IMR-90 (cell line): ENCODE results near the gene PBOV1. TPM values are rescaled to one million over a fixed set of nuclear protein-coding genes. Genes with fewer than 3 reads are reported as not detected.

ENCODE experiments used
- ATAC-seq: fragments of 200-7000 bp; cut with Tn5 transposase; 2 replicates; pipeline ENCODE4 v1.9.1; 2020; ENCODE audit warnings: low read depth, mild to moderate bottlenecking, moderate library complexity
- BruUV-seq: library from RNA; stranded (reverse); fragments of 400-500 nt; replicated peaks from 2 replicates; lab custom pipeline; 2021; lab: Mats Ljungman, UMichigan
- CTCF ChIA-PET: fragments of 300-600 bp; formaldehyde crosslinking; extraction: SDS; loops from one replicate; lab custom pipeline; 2021; ENCODE audit warnings: antibody characterized with exemption; lab: Yijun Ruan, JAX
- POLR2A ChIA-PET: fragments of 300-600 bp; sonication (Branson Sonifier 250); formaldehyde crosslinking; loops from one replicate; lab custom pipeline; 2022; ENCODE audit warnings: antibody characterized with exemption; ENCODE audit not compliant: unreplicated experiment; lab: Charles Lee
- DNase-seq: peaks from one replicate; pipeline ENCODE4 v3.0.0; 2013
- H2AFZ ChIP-seq: replicated peaks from 2 replicates; pipeline ENCODE3; 2013; ENCODE audit warnings: low read length, mild to moderate bottlenecking; ENCODE audit not compliant: poor library complexity
- H2AK5ac ChIP-seq: 2 replicates; pipeline ENCODE4 v1.6.1; 2013; ENCODE audit warnings: low read depth, low read length, inconsistent platforms
- H2AK9ac ChIP-seq: replicated peaks from 2 replicates; pipeline ENCODE3; 2013; ENCODE audit warnings: mild to moderate bottlenecking, low read depth, low read length, moderate library complexity; ENCODE audit not compliant: poor library complexity
- H2BK120ac ChIP-seq: 2 replicates; pipeline ENCODE4 v1.6.1; 2013; ENCODE audit warnings: low read depth, low read length, inconsistent platforms
- H2BK15ac ChIP-seq: 3 replicates; pipeline ENCODE4 v1.6.1; 2013; ENCODE audit warnings: low read depth, low read length, inconsistent platforms
- H2BK20ac ChIP-seq: 2 replicates; pipeline ENCODE4 v1.6.1; 2013; ENCODE audit warnings: low read depth, mild to moderate bottlenecking, inconsistent platforms, low read length, moderate library complexity
- H2BK5ac ChIP-seq: 2 replicates; pipeline ENCODE4 v1.6.1; 2013; ENCODE audit warnings: mild to moderate bottlenecking, low read depth, low read length, inconsistent platforms; ENCODE audit not compliant: poor library complexity, severe bottlenecking
- H3K14ac ChIP-seq: replicated peaks from 2 replicates; pipeline ENCODE4 v1.6.1; 2013; ENCODE audit warnings: low read depth, low read length, inconsistent platforms
- H3K18ac ChIP-seq: 2 replicates; pipeline ENCODE4 v1.6.1; 2013; ENCODE audit warnings: low read depth, low read length, control low read depth
- H3K23ac ChIP-seq: 2 replicates; pipeline ENCODE4 v1.6.1; 2013; ENCODE audit warnings: low read depth, low read length, inconsistent platforms
- H3K27ac ChIP-seq: 2 replicates; pipeline ENCODE4 v1.5.1; 2013; ENCODE audit warnings: mild to moderate bottlenecking, control low read depth, low read length; ENCODE audit not compliant: insufficient read depth
- H3K27me3 ChIP-seq: 2 replicates; pipeline ENCODE4 v1.6.1; 2013; ENCODE audit warnings: low read length; ENCODE audit not compliant: control insufficient read depth, insufficient read depth
- H3K36me3 ChIP-seq: 2 replicates; pipeline ENCODE4 v1.6.1; 2013; ENCODE audit warnings: low read length, mixed read lengths; ENCODE audit not compliant: control insufficient read depth, insufficient read depth
- H3K4ac ChIP-seq: 2 replicates; pipeline ENCODE4 v1.6.1; 2013; ENCODE audit warnings: low read depth, low read length, inconsistent platforms
- H3K4me1 ChIP-seq: 2 replicates; pipeline ENCODE4 v1.6.1; 2013; ENCODE audit warnings: low read length, mixed read lengths; ENCODE audit not compliant: control insufficient read depth, insufficient read depth
- H3K4me2 ChIP-seq: 2 replicates; pipeline ENCODE4 v1.6.1; 2013; ENCODE audit warnings: low read depth, mild to moderate bottlenecking, control low read depth, low read length, moderate library complexity
- H3K4me3 ChIP-seq: 2 replicates; pipeline ENCODE4 v1.5.1; 2013; ENCODE audit warnings: low read depth, mild to moderate bottlenecking, control low read depth, low read length, moderate library complexity; ENCODE audit not compliant: insufficient read depth
- H3K56ac ChIP-seq: 2 replicates; pipeline ENCODE4 v1.6.1; 2013; ENCODE audit warnings: low read length, inconsistent platforms; ENCODE audit not compliant: insufficient read depth; ENCODE audit errors: extremely low read depth
- H3K79me1 ChIP-seq, 2 experiments: 2 replicates each; pipeline ENCODE4 v1.6.1; 2013; ENCODE audit warnings: low read length in 2 of 2, inconsistent platforms in 1 of 2, low read depth in 1 of 2
- H3K9ac ChIP-seq: 2 replicates; pipeline ENCODE4 v1.6.1; 2013; ENCODE audit warnings: low read depth, low read length, control low read depth
- H3K9me1 ChIP-seq: 2 replicates; pipeline ENCODE4 v1.6.1; 2013; ENCODE audit warnings: low read length, inconsistent platforms; ENCODE audit not compliant: insufficient read depth
- H3K9me3 ChIP-seq: 2 replicates; pipeline ENCODE4 v1.6.1; 2013; ENCODE audit warnings: low read length; ENCODE audit not compliant: control insufficient read depth, insufficient read depth
- H4K20me1 ChIP-seq: 2 replicates; pipeline ENCODE4 v1.6.1; 2013; ENCODE audit warnings: low read length, inconsistent platforms; ENCODE audit not compliant: insufficient read depth
- H4K5ac ChIP-seq: 2 replicates; pipeline ENCODE4 v1.6.1; 2013; ENCODE audit warnings: mild to moderate bottlenecking, low read depth, low read length, control low read depth
- H4K8ac ChIP-seq, 2 experiments: 2 replicates each; pipeline ENCODE4 v1.6.1; 2013; ENCODE audit warnings: low read depth in 2 of 2, low read length in 2 of 2, control low read depth in 1 of 2, inconsistent platforms in 1 of 2
- H4K91ac ChIP-seq: 2 replicates; pipeline ENCODE4 v1.6.1; 2013; ENCODE audit warnings: low read depth, low read length, inconsistent platforms; ENCODE audit not compliant: insufficient read depth
- CEBPB ChIP-seq: IDR thresholded peaks from 2 replicates; pipeline ENCODE4 v1.6.1; 2012; ENCODE audit warnings: low read depth, low read length, improper control_type of control experiment
- CHD1 ChIP-seq: IDR thresholded peaks from 2 replicates; pipeline ENCODE4 v1.6.1; 2012; ENCODE audit warnings: low read depth, low read length, improper control_type of control experiment
- ELK1 ChIP-seq: fragments of 150-350 bp; IDR thresholded peaks from 2 replicates; pipeline ENCODE4 v1.6.1; 2016; ENCODE audit warnings: low read depth, mild to moderate bottlenecking, low read length, moderate library complexity, borderline replicate concordance
- FOS ChIP-seq: fragments of 150-350 bp; IDR thresholded peaks from 2 replicates; pipeline ENCODE4 v1.6.1; 2016; ENCODE audit warnings: low read depth, low read length
- MAFK ChIP-seq: IDR thresholded peaks from 2 replicates; pipeline ENCODE4 v1.6.1; 2012; ENCODE audit warnings: low read depth, low read length, improper control_type of control experiment
- MAZ ChIP-seq: IDR thresholded peaks from 2 replicates; pipeline ENCODE4 v1.6.1; 2012; ENCODE audit warnings: low read depth, mild to moderate bottlenecking, low read length, improper control_type of control experiment, moderate library complexity, borderline replicate concordance
- MXI1 ChIP-seq: IDR thresholded peaks from 2 replicates; pipeline ENCODE4 v1.6.1; 2012; ENCODE audit warnings: low read depth, mild to moderate bottlenecking, low read length, moderate library complexity, borderline replicate concordance
- NFE2L2 ChIP-seq: fragments of 150-350 bp; IDR thresholded peaks from 2 replicates; pipeline ENCODE4 v1.6.1; 2016; ENCODE audit warnings: low read depth, mild to moderate bottlenecking, low read length
- POLR2A ChIP-seq: IDR thresholded peaks from 2 replicates; pipeline ENCODE4 v1.6.1; 2012; ENCODE audit warnings: mild to moderate bottlenecking, low read depth, low read length
- RAD21 ChIP-seq: IDR thresholded peaks from 2 replicates; pipeline ENCODE4 v1.6.1; 2012; ENCODE audit warnings: low read length, improper control_type of control experiment
- RCOR1 ChIP-seq: IDR thresholded peaks from 2 replicates; pipeline ENCODE4 v1.6.1; 2012; ENCODE audit warnings: mild to moderate bottlenecking, low read length, improper control_type of control experiment; ENCODE audit not compliant: insufficient replicate concordance
- RFX5 ChIP-seq: IDR thresholded peaks from 2 replicates; pipeline ENCODE4 v1.8.0; 2012; ENCODE audit warnings: low read depth, mild to moderate bottlenecking, low read length, moderate library complexity
- SMC3 ChIP-seq: fragments of 150-350 bp; IDR thresholded peaks from 2 replicates; pipeline ENCODE4 v1.6.1; 2016; ENCODE audit warnings: low read depth, mild to moderate bottlenecking, antibody characterized with exemption, low read length, moderate library complexity
- WGBS, 2 experiments: methylation state at CpG; one replicate each; pipeline versions ENCODE4 v1.1.5 to v1.1.7; 2013; ENCODE audit warnings: missing lambda C conversion rate in 2 of 2; ENCODE audit not compliant: insufficient read length in 1 of 2; ENCODE audit errors: extremely low coverage in 2 of 2; 5-methylcytosine and 5-hydroxymethylcytosine counted together
- dilution Hi-C: fragments of 300-500 bp; cut with HindIII; formaldehyde crosslinking; loops from one replicate; pipeline ENCODE4 v1.14.3; 2018; ENCODE audit warnings: low sequenced_read_pairs; ENCODE audit not compliant: unreplicated experiment
- in situ Hi-C: fragments of 300-500 bp; cut with MboI; formaldehyde crosslinking; loops from 3 replicates; pipeline ENCODE4 v1.14.3; 2019; ENCODE audit warnings: low sequenced_read_pairs, inconsistent platforms, mixed read lengths
- intact Hi-C: fragments of 100-400 bp; cut with micrococcal nuclease; formaldehyde crosslinking; loops from 2 replicates; pipeline ENCODE4 v1.10.0; 2022
- polyA plus RNA-seq, 3 experiments: library from polyadenylated mRNA; depleted of rRNA; stranded (reverse); fragments of >200 nt; gene quantifications; 2 replicates each; pipeline ENCODE4 v1.2.3, GENCODE V29; 2012; ENCODE audit warnings: low replicate concordance in 1 of 3
- total RNA-seq: library from RNA; depleted of rRNA; stranded (reverse); fragments of >200 nt; gene quantifications from 2 replicates; pipeline ENCODE4 v1.2.3, GENCODE V29; 2012
- TF ChIP-seq, protein P1 (sequence below): fragments of 150-350 bp; IDR thresholded peaks from 2 replicates; pipeline ENCODE4 v1.6.1; 2017; ENCODE audit warnings: mild to moderate bottlenecking, antibody characterized with exemption, low read length, low read depth
- TF ChIP-seq, protein P2 (sequence below): conservative IDR thresholded peaks from 2 replicates; pipeline ENCODE4 v1.5.1; 2012; ENCODE audit warnings: mild to moderate bottlenecking, low read depth, low read length, improper control_type of control experiment

The PBOV1 gene
- total and polyA plus RNA-seq, 2 of the 4 experiments (the other 2 are of a cell fraction), result not detected

- Histone ChIP-seq H2BK20ac (no peak overlapping the region), H3K14ac (no peak overlapping the region), H3K56ac (no peak overlapping the region), H2AK9ac (no peak overlapping the region), H3K27ac (no peak overlapping the region), H3K79me1 (no peaks in the 10 kb centered on the region), H3K36me3 (no peaks in the 10 kb centered on the region), H3K9ac (no peak overlapping the region), H2BK15ac (no peak overlapping the region), H3K9me3 (no peaks in the 10 kb centered on the region), H2BK120ac (no peak overlapping the region), H2AFZ (no peak overlapping the region), H4K8ac (no peak overlapping the region), H3K23ac (no peak overlapping the region), H3K27me3 (peaks cover 15% of the 10 kb centered on the region), H3K18ac (no peak overlapping the region), H3K9me1 (no peaks in the 10 kb centered on the region), H3K4ac (no peak overlapping the region), H4K20me1 (no peaks in the 10 kb centered on the region), H3K4me1 (no peaks in the 10 kb centered on the region), H4K5ac (no peak overlapping the region), H3K4me2 (no peak overlapping the region), H2BK5ac (no peak overlapping the region), H2AK5ac (no peak overlapping the region), H3K4me3 (no peak overlapping the region), H4K91ac (no peak overlapping the region)
- TF ChIP-seq, protein P1, sequence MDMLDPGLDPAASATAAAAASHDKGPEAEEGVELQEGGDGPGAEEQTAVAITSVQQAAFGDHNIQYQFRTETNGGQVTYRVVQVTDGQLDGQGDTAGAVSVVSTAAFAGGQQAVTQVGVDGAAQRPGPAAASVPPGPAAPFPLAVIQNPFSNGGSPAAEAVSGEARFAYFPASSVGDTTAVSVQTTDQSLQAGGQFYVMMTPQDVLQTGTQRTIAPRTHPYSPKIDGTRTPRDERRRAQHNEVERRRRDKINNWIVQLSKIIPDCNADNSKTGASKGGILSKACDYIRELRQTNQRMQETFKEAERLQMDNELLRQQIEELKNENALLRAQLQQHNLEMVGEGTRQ, result no peak
- no peak for TF ChIP-seq MXI1
- no peak for TF ChIP-seq ELK1
- no peak for TF ChIP-seq RFX5
- no peak for TF ChIP-seq RCOR1
- TF ChIP-seq FOS, result no peak
- no peak for TF ChIP-seq MAFK
- TF ChIP-seq, protein P2, sequence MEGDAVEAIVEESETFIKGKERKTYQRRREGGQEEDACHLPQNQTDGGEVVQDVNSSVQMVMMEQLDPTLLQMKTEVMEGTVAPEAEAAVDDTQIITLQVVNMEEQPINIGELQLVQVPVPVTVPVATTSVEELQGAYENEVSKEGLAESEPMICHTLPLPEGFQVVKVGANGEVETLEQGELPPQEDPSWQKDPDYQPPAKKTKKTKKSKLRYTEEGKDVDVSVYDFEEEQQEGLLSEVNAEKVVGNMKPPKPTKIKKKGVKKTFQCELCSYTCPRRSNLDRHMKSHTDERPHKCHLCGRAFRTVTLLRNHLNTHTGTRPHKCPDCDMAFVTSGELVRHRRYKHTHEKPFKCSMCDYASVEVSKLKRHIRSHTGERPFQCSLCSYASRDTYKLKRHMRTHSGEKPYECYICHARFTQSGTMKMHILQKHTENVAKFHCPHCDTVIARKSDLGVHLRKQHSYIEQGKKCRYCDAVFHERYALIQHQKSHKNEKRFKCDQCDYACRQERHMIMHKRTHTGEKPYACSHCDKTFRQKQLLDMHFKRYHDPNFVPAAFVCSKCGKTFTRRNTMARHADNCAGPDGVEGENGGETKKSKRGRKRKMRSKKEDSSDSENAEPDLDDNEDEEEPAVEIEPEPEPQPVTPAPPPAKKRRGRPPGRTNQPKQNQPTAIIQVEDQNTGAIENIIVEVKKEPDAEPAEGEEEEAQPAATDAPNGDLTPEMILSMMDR, result no peak
- no peak for TF ChIP-seq SMC3
- no peak for TF ChIP-seq CHD1
- TF ChIP-seq RAD21, result no peak
- no peak for TF ChIP-seq NFE2L2
- no peak for TF ChIP-seq CEBPB
- no peak for TF ChIP-seq POLR2A
- TF ChIP-seq MAZ, result no peak
- intact Hi-C loops, result no loop called here
- dilution Hi-C loops, result no loop called here
- BruUV-seq, result no TSS peak
- WGBS, 2 experiments, result 40% methylated on average over 6 of the region's 8 CpGs; no CpG with 5 or more reads in 1 of the 2 experiments
- CTCF ChIA-PET, result interaction anchor here (0.6 kb wide), 1 partner anchor 65 kb away, joined by 3 read pairs; no protein-coding TSS in a partner anchor
- in situ Hi-C loops, result no loop called here
- DNase-seq (no peak), ATAC-seq (no peak)
- POLR2A ChIA-PET, result no interaction called here
These were observed 35.1 kb downstream of the PBOV1 start for GRCh38 chr6:138182939-138183789.
